Measurements from ENCODE around the gene SEMA5B.

- TF ChIP-seq EZH2 (IDR thresholded peaks at IDR 0.05; ENCODE audit: low read length, unreplicated experiment) (no peak), CTCF (conservative IDR thresholded peaks at IDR 0.05; ENCODE audit: low read depth, low read length) (no peak), EZH2phosphoT487 (IDR thresholded peaks at IDR 0.05; ENCODE audit: borderline replicate concordance, low read length) (no peak)
Measured at GRCh38 chr3:123046262-123047061, 18.9 kb upstream of the SEMA5B start.

All from PC-3 (cell line).